H9 (cell line): Measurements from ENCODE around the gene TMEM267. TPM values are rescaled to one million over a fixed set of nuclear protein-coding genes. Genes with fewer than 3 reads are reported as not detected.
A peak's percentile ranks its signal among the peaks of the same experiment; 100 is the strongest.

Experiments used
- DNase-seq: peaks from one replicate; pipeline ENCODE4 v3.0.0-alpha.2; 2017
- H2AFZ ChIP-seq: one replicate; pipeline ENCODE4 v1.6.1; 2013; ENCODE audit warnings: mild to moderate bottlenecking, low read length, control low read depth, moderate library complexity
- H2AK5ac ChIP-seq: 2 replicates; pipeline ENCODE4 v1.6.1; 2013; ENCODE audit warnings: low read length, control low read depth, mixed read lengths; ENCODE audit not compliant: insufficient read length
- H2BK120ac ChIP-seq: one replicate; pipeline ENCODE4 v1.6.1; 2013; ENCODE audit warnings: low read depth, mild to moderate bottlenecking, low read length, control low read depth, inconsistent platforms; ENCODE audit not compliant: poor library complexity, severe bottlenecking
- H2BK12ac ChIP-seq: 2 replicates; pipeline ENCODE4 v1.6.1; 2013; ENCODE audit warnings: low read length, control low read depth, mixed read lengths, low read depth; ENCODE audit not compliant: insufficient read length
- H2BK15ac ChIP-seq: 2 replicates; pipeline ENCODE4 v1.6.1; 2013; ENCODE audit warnings: low read depth, low read length, control low read depth
- H2BK20ac ChIP-seq: one replicate; pipeline ENCODE4 v1.6.1; 2013; ENCODE audit warnings: low read depth, mild to moderate bottlenecking, low read length, control low read depth, inconsistent platforms; ENCODE audit not compliant: poor library complexity, severe bottlenecking
- H2BK5ac ChIP-seq: 2 replicates; pipeline ENCODE4 v1.6.1; 2013; ENCODE audit warnings: low read length, control low read depth, mixed read lengths; ENCODE audit not compliant: insufficient read length
- H3K14ac ChIP-seq: 2 replicates; pipeline ENCODE4 v1.6.1; 2013; ENCODE audit warnings: low read length, control low read depth; ENCODE audit not compliant: insufficient read depth
- H3K18ac ChIP-seq: 2 replicates; pipeline ENCODE4 v1.6.1; 2013; ENCODE audit warnings: low read depth, mild to moderate bottlenecking, mixed read lengths, low read length, control low read depth; ENCODE audit not compliant: insufficient read length
- H3K23ac ChIP-seq: 2 replicates; pipeline ENCODE4 v1.6.1; 2013; ENCODE audit warnings: low read length, control low read depth, mixed read lengths, low read depth; ENCODE audit not compliant: insufficient read length
- H3K23me2 ChIP-seq: 2 replicates; pipeline ENCODE4 v1.6.1; 2013; ENCODE audit warnings: low read depth, mild to moderate bottlenecking, mixed read lengths, low read length, control low read depth; ENCODE audit not compliant: insufficient read length, poor library complexity, severe bottlenecking
- H3K27ac ChIP-seq: 2 replicates; pipeline ENCODE4 v1.5.1; 2013; ENCODE audit warnings: low read length, control low read depth, mixed read lengths, low read depth; ENCODE audit not compliant: insufficient read length
- H3K27me3 ChIP-seq: 2 replicates; pipeline ENCODE4 v1.6.1; 2013; ENCODE audit warnings: low read length, control low read depth, inconsistent platforms; ENCODE audit not compliant: insufficient read depth
- H3K4ac ChIP-seq: 2 replicates; pipeline ENCODE4 v1.6.1; 2013; ENCODE audit warnings: low read depth, mild to moderate bottlenecking, control low read depth, inconsistent platforms, low read length, moderate library complexity
- H3K4me1 ChIP-seq: 2 replicates; pipeline ENCODE4 v1.6.1; 2013; ENCODE audit warnings: low read length, control low read depth, inconsistent platforms; ENCODE audit not compliant: insufficient read depth
- H3K4me2 ChIP-seq: 2 replicates; pipeline ENCODE4 v1.6.1; 2013; ENCODE audit warnings: low read length, control low read depth, mixed read lengths; ENCODE audit not compliant: insufficient read length, insufficient read depth
- H3K56ac ChIP-seq: 2 replicates; pipeline ENCODE4 v1.6.1; 2013; ENCODE audit warnings: low read depth, mild to moderate bottlenecking, mixed read lengths, low read length, control low read depth; ENCODE audit not compliant: insufficient read length
- H3K79me1 ChIP-seq: 2 replicates; pipeline ENCODE4 v1.6.1; 2013; ENCODE audit warnings: low read depth, mild to moderate bottlenecking, moderate library complexity, low read length, control low read depth, inconsistent platforms; ENCODE audit not compliant: insufficient read depth, poor library complexity, severe bottlenecking
- H3K79me2 ChIP-seq: 2 replicates; pipeline ENCODE4 v1.6.1; 2013; ENCODE audit warnings: low read length, control low read depth, inconsistent platforms; ENCODE audit not compliant: insufficient read depth
- H3K9ac ChIP-seq: 2 replicates; pipeline ENCODE4 v1.6.1; 2013; ENCODE audit warnings: low read length, control low read depth, mixed read lengths; ENCODE audit not compliant: insufficient read length; ENCODE audit errors: extremely low read depth
- H3K9me3 ChIP-seq: one replicate; pipeline ENCODE4 v1.6.1; 2013; ENCODE audit warnings: low read depth, low read length, inconsistent platforms; ENCODE audit not compliant: control insufficient read depth
- H3T11ph ChIP-seq: one replicate; pipeline ENCODE4 v1.6.1; 2013; ENCODE audit warnings: mild to moderate bottlenecking, low read length, control low read depth, inconsistent platforms
- H4K20me1 ChIP-seq: one replicate; pipeline ENCODE4 v1.6.1; 2013; ENCODE audit not compliant: control insufficient read depth, insufficient read length, insufficient read depth
- H4K5ac ChIP-seq: 2 replicates; pipeline ENCODE4 v1.6.1; 2013; ENCODE audit warnings: low read depth, mild to moderate bottlenecking, mixed read lengths, low read length, control low read depth; ENCODE audit not compliant: insufficient read length
- H4K8ac ChIP-seq: replicated peaks from 2 replicates; pipeline ENCODE4 v1.6.1; 2013; ENCODE audit warnings: low read length, control low read depth, mixed read lengths, low read depth; ENCODE audit not compliant: insufficient read length
- H4K91ac ChIP-seq: 2 replicates; pipeline ENCODE4 v1.6.1; 2013; ENCODE audit warnings: low read depth, mild to moderate bottlenecking, moderate library complexity, mixed read lengths, low read length, control low read depth; ENCODE audit not compliant: insufficient read length
- H3K27ac Mint-ChIP-seq, 3 experiments: 2 replicates in 2 of 3; 3 replicates in 1 of 3; pipeline ENCODE4 v1.8.0; 2020 to 2021; ENCODE audit warnings: mixed read lengths in 3 of 3, mild to moderate bottlenecking in 1 of 3, moderate library complexity in 1 of 3
- H3K27me3 Mint-ChIP-seq: 2 replicates; pipeline ENCODE4 v1.8.0; 2021; ENCODE audit warnings: low read depth, mild to moderate bottlenecking, moderate library complexity, mixed read lengths
- H3K36me3 Mint-ChIP-seq, 3 experiments: 2 replicates in 2 of 3; 3 replicates in 1 of 3; pipeline ENCODE4 v1.8.0; 2020 to 2021; ENCODE audit warnings: low read depth in 3 of 3, mixed read lengths in 3 of 3; ENCODE audit not compliant: insufficient read depth in 1 of 3
- H3K4me1 Mint-ChIP-seq, 2 experiments: 2 replicates each; pipeline ENCODE4 v1.8.0; 2020; ENCODE audit warnings: mixed read lengths in 2 of 2
- H3K4me3 Mint-ChIP-seq, 2 experiments: 2 replicates in 1 of 2; 3 replicates in 1 of 2; pipeline ENCODE4 v1.8.0; 2020 to 2021; ENCODE audit warnings: mild to moderate bottlenecking in 2 of 2, mixed read lengths in 2 of 2, moderate library complexity in 1 of 2
- H3K9me3 Mint-ChIP-seq, 2 experiments: 2 replicates in 1 of 2; 3 replicates in 1 of 2; pipeline ENCODE4 v1.8.0; 2020; ENCODE audit warnings: mild to moderate bottlenecking in 2 of 2, mixed read lengths in 2 of 2, moderate library complexity in 1 of 2
- CTCF ChIP-seq: fragments of 200-600 bp; sonication (generic); conservative IDR thresholded peaks from 3 replicates; pipeline ENCODE4 v1.8.0; 2021; ENCODE audit warnings: antibody characterized with exemption, mild to moderate bottlenecking
- WGBS: extraction: QIAGEN DNeasy Blood & Tissue Kit; methylation state at CpG from one replicate; pipeline ENCODE4 v1.1.7; 2013; ENCODE audit warnings: missing lambda C conversion rate, low lambda C conversion rate, mixed read lengths; ENCODE audit not compliant: insufficient read length; ENCODE audit errors: extremely low coverage; 5-methylcytosine and 5-hydroxymethylcytosine counted together
- total RNA-seq: library from RNA; stranded (reverse); gene quantifications from 2 replicates; pipeline ENCODE4 v1.2.1, GENCODE V29; 2021

Gene TMEM267
- total RNA-seq, 1 experiment from 2014 or later: 5.1 TPM

DNA sequence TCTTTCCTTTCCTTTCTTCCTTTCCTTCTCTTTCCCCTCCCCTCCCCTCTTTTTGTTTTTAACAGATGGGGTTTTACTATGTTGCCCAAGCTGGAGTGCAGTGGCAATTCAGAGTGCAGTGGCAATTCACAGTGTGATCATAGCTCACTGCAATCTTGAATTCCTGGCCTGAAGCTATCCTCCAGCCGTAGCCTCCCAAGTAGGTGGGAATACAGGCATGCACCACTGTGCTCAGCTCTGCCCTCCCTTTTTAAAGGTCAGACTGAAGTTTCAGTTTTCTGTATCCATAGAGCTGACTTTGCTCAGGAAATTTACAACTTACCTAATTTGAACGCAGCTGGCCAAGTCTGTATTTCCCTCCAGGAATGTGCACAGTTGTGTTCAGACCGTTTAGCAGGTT is 72.2 kb downstream of the TMEM267 start:
- Histone ChIP-seq H2AFZ (no peak overlapping the region), H4K5ac (no peak overlapping the region), H3K79me1 (no peaks in the 10 kb centered on the region), H3K27ac (no peak overlapping the region), H3K9me3 (no peaks in the 10 kb centered on the region), H2AK5ac (no peak overlapping the region), H3K4me1 (no peaks in the 10 kb centered on the region), H3T11ph (no peak overlapping the region), H3K23me2 (no peaks in the 10 kb centered on the region), H4K8ac (no peak overlapping the region), H3K4ac (no peak overlapping the region), H4K91ac (no peak overlapping the region), H3K56ac (no peak overlapping the region), H2BK20ac (no peak overlapping the region), H2BK12ac (no peak overlapping the region), H3K23ac (no peak overlapping the region), H3K27me3 (no peaks in the 10 kb centered on the region), H3K18ac (no peak overlapping the region), H3K9ac (no peak overlapping the region), H3K4me2 (no peak overlapping the region), H4K20me1 (no peaks in the 10 kb centered on the region), H2BK120ac (no peak overlapping the region), H2BK15ac (no peak overlapping the region), H3K79me2 (no peaks in the 10 kb centered on the region), H2BK5ac (no peak overlapping the region), H3K14ac (no peak overlapping the region)
- H3K4me3 Mint-ChIP-seq: no peak overlapping the region
- no peaks in the 10 kb centered on the region; the same call in 1 of the 2 replicates for H3K27me3 Mint-ChIP-seq
- H3K36me3 Mint-ChIP-seq: no peaks in the 10 kb centered on the region; a peak in 1 of 7 replicates
- H3K9me3 Mint-ChIP-seq: peaks cover 0 to 2% of the 10 kb centered on the region in 2 experiments; a peak in 1 of 5 replicates
- WGBS: no CpG with 5 or more reads among the region's 3 CpGs
- no peak for DNase-seq
- TF ChIP-seq CTCF: no peak
- peak overlapping the region in 1 of 3 experiments; percentile 48; a peak in 1 of 7 replicates for H3K27ac Mint-ChIP-seq
- peaks cover 5 to 6% of the 10 kb centered on the region in 2 experiments; a peak in 3 of 4 replicates for H3K4me1 Mint-ChIP-seq
